ENCODE results near the gene ZFYVE9.

Gene ZFYVE9

GRCh38 chr1:52112489-52112888, 29.4 kb upstream of the ZFYVE9 start:
- H3K4me3 Mint-ChIP-seq: no peak overlapping the region
- H3K27ac Mint-ChIP-seq: no peak overlapping the region
- H3K36me3 Mint-ChIP-seq (ENCODE audit: low read depth): no peaks in the 10 kb centered on the region
- no peak for TF ChIP-seq CTCF (IDR thresholded peaks at IDR 0.05; ENCODE audit: unreplicated experiment in 3 of 3)
- H3K27me3 Mint-ChIP-seq (ENCODE audit: low read depth): no peaks in the 10 kb centered on the region
- H3K4me1 Mint-ChIP-seq: no peaks in the 10 kb centered on the region
- no peaks in the 10 kb centered on the region for H3K9me3 Mint-ChIP-seq

GRCh38 chr1:52119301-52120079, 22.4 kb upstream of the ZFYVE9 start:
- no peak for TF ChIP-seq CTCF (IDR thresholded peaks at IDR 0.05; ENCODE audit: unreplicated experiment in 3 of 3)
- Mint-ChIP-seq H3K27ac (no peak overlapping the region), H3K27me3 (ENCODE audit: low read depth) (peaks cover 6% of the 10 kb centered on the region)

GRCh38 chr1:52122384-52122783, 19.5 kb upstream of the ZFYVE9 start:
- Mint-ChIP-seq H3K4me1 (no peaks in the 10 kb centered on the region), H3K36me3 (ENCODE audit: low read depth) (no peaks in the 10 kb centered on the region), H3K27ac (no peak overlapping the region), H3K4me3 (no peak overlapping the region), H3K27me3 (ENCODE audit: low read depth) (peaks cover 18% of the 10 kb centered on the region), H3K9me3 (no peaks in the 10 kb centered on the region)
- no peak for TF ChIP-seq CTCF (IDR thresholded peaks at IDR 0.05; ENCODE audit: unreplicated experiment in 3 of 3)

More at GRCh38 chr1:52119301-52120079, 22.4 kb upstream of the ZFYVE9 start:
- Mint-ChIP-seq H3K36me3 (ENCODE audit: low read depth) (no peaks in the 10 kb centered on the region), H3K4me3 (no peak overlapping the region), H3K4me1 (no peaks in the 10 kb centered on the region), H3K9me3 (no peaks in the 10 kb centered on the region)

GRCh38 chr1:52123622-52124021, 18.3 kb upstream of the ZFYVE9 start:
- no peak overlapping the region for H3K4me3 Mint-ChIP-seq

GRCh38 chr1:52125736-52126359, 16.0 kb upstream of the ZFYVE9 start:
- no peak for TF ChIP-seq CTCF (IDR thresholded peaks at IDR 0.05; ENCODE audit: unreplicated experiment in 3 of 3)
- H3K36me3 Mint-ChIP-seq (ENCODE audit: low read depth): no peaks in the 10 kb centered on the region

More at GRCh38 chr1:52123622-52124021, 18.3 kb upstream of the ZFYVE9 start:
- Mint-ChIP-seq H3K27ac (no peak overlapping the region), H3K27me3 (ENCODE audit: low read depth) (peaks cover 24% of the 10 kb centered on the region), H3K9me3 (no peaks in the 10 kb centered on the region), H3K36me3 (ENCODE audit: low read depth) (no peaks in the 10 kb centered on the region), H3K4me1 (no peaks in the 10 kb centered on the region)
- no peak for TF ChIP-seq CTCF (IDR thresholded peaks at IDR 0.05; ENCODE audit: unreplicated experiment in 3 of 3)

More at GRCh38 chr1:52125736-52126359, 16.0 kb upstream of the ZFYVE9 start:
- no peaks in the 10 kb centered on the region for H3K9me3 Mint-ChIP-seq
- H3K4me3 Mint-ChIP-seq: no peak overlapping the region
- peaks cover 32% of the 10 kb centered on the region for H3K27me3 Mint-ChIP-seq (ENCODE audit: low read depth)
- no peak overlapping the region for H3K27ac Mint-ChIP-seq
- no peaks in the 10 kb centered on the region for H3K4me1 Mint-ChIP-seq
